GM12874 (cell line): ENCODE measurements around the gene VTA1.

Experiments used
- TF ChIP-seq, protein P1 (sequence below): IDR thresholded peaks from 2 replicates; pipeline ENCODE4 v1.5.1; 2011; ENCODE audit warnings: low read depth, mild to moderate bottlenecking, control low read depth, low read length, moderate library complexity; ENCODE audit not compliant: insufficient read depth

VTA1 gene

GRCh38 chr6:142233945-142234682 is 87.1 kb downstream of the VTA1 start:
- TF ChIP-seq, protein P1, sequence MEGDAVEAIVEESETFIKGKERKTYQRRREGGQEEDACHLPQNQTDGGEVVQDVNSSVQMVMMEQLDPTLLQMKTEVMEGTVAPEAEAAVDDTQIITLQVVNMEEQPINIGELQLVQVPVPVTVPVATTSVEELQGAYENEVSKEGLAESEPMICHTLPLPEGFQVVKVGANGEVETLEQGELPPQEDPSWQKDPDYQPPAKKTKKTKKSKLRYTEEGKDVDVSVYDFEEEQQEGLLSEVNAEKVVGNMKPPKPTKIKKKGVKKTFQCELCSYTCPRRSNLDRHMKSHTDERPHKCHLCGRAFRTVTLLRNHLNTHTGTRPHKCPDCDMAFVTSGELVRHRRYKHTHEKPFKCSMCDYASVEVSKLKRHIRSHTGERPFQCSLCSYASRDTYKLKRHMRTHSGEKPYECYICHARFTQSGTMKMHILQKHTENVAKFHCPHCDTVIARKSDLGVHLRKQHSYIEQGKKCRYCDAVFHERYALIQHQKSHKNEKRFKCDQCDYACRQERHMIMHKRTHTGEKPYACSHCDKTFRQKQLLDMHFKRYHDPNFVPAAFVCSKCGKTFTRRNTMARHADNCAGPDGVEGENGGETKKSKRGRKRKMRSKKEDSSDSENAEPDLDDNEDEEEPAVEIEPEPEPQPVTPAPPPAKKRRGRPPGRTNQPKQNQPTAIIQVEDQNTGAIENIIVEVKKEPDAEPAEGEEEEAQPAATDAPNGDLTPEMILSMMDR = no peak

DNA sequence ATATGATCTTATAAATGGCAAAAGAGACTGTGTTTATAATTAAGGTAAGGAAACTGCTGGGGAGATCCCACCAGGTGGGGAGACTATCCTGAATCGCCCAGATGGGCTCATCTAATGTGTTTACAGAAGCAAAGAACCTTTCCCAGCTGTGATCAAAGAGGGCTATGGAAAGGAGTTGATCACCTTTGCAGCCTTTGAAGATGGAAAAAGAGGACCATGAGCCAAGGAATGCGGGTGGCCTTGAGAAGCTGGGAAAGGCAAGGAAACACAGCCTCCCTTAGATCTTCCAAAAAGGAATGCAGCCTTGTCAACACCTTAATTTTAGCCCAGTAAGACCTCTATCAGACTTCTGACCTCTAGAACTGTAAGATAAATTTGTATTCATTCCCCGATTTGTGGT is 88.2 kb downstream of the VTA1 start:
- TF ChIP-seq, protein P1 = no peak

GRCh38 chr6:142235791-142236190 is 88.7 kb downstream of the VTA1 start:
- TF ChIP-seq, protein P1 = no peak

DNA sequence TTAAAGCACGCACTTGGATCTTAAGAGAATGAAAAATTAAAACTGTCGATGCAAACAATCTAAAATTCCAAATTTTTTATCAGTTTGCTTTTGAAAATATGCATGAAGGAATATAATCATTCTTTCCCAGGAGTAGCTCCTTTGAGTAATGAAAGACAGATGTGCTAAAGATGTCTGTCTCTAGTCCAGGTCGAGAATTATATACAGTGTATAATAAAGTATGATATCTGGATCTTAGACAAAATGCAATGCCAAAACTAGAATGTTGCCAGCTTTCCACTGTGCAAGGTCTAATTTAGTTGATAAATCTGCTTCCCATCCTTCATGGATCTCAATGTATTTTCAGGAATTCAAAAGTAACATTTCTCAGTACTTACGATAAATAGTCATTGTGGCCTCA is 89.6 kb downstream of the VTA1 start:
- TF ChIP-seq, protein P1 = no peak

DNA sequence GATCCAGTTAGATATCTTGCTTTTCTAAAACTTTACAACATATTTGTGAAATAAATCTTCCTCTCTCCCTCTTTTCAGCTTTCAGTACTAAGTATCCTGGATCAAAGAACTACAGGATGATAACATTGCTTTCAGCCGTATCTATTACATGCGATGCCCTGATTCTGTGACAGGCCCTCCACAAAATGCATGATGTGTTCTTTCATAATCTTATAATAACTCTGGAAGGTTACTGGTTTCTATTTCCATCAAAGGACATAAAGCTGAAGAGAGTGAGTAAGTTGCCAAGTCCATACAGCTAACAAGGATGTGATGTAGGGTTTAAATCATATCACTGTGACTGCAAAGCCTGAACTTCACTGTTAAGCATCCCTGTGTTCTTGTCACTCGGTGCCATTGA is 91.8 kb downstream of the VTA1 start:
- TF ChIP-seq, protein P1 = no peak

DNA sequence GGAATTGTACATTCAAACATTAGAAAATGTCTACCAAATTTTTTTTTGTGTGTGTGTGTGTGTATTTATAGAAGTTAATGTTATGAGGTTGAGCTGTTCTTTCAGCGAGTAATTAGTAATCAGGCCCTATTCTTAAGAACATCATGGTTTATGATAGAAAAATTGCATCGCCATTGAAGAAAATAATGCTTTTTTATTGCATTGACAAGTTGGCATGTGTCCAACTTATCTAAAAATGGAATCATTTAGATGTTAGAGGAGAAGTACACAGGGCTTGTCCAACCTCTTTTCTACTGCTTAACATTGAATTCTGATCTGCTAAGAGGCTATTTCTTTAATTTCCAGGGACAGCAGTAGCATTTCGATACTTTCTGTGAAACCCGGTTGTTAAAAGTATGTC is 93.1 kb downstream of the VTA1 start:
- TF ChIP-seq, protein P1 = no peak

GRCh38 chr6:142241061-142241460 is 94.0 kb downstream of the VTA1 start:
- TF ChIP-seq, protein P1 = no peak
